Neural progenitor cell (in vitro differentiated cells): ENCODE data around the gene C9orf72.

Source experiments
- CTCF ChIP-seq: fragments of 200-600 bp; sonication (generic); IDR thresholded peaks from 2 replicates; pipeline ENCODE4 v1.5.1; 2017; ENCODE audit warnings: antibody characterized with exemption, mild to moderate bottlenecking
- EZH2 ChIP-seq: fragments of 200-600 bp; sonication (generic); IDR thresholded peaks from 2 replicates; pipeline ENCODE4 v1.6.1; 2017; ENCODE audit warnings: antibody characterized with exemption, mild to moderate bottlenecking, moderate library complexity

- TF ChIP-seq CTCF: no peak
- TF ChIP-seq EZH2: no peak
Measured at GRCh38 chr9:27591672-27592071, 18.4 kb upstream of the C9orf72 start.
